HFF-Myc (cell line): ENCODE data around the gene CYP27A1.
A peak's percentile ranks its signal among the peaks of the same experiment; 100 is the strongest.

Experiments
- DNase-seq: peaks from one replicate; pipeline ENCODE4 v3.0.0-alpha.2; 2011; ENCODE audit warnings: low read depth; ENCODE audit errors: extremely low read depth
- H3K4me3 ChIP-seq: replicated peaks from 2 replicates; pipeline ENCODE4 v1.5.1; 2011; ENCODE audit warnings: low read depth, mild to moderate bottlenecking, control low read depth, low read length
- CTCF ChIP-seq: IDR thresholded peaks from 2 replicates; pipeline ENCODE4 v1.5.1; 2012; ENCODE audit warnings: mild to moderate bottlenecking, low read depth, low read length, control low read depth; ENCODE audit errors: missing control alignments

CYP27A1 gene

GRCh38 chr2:218851286-218851685 is 69.3 kb downstream of the CYP27A1 start:
- no peak for DNase-seq
- H3K4me3 ChIP-seq = no peak overlapping the region
- no peak for TF ChIP-seq CTCF

DNA sequence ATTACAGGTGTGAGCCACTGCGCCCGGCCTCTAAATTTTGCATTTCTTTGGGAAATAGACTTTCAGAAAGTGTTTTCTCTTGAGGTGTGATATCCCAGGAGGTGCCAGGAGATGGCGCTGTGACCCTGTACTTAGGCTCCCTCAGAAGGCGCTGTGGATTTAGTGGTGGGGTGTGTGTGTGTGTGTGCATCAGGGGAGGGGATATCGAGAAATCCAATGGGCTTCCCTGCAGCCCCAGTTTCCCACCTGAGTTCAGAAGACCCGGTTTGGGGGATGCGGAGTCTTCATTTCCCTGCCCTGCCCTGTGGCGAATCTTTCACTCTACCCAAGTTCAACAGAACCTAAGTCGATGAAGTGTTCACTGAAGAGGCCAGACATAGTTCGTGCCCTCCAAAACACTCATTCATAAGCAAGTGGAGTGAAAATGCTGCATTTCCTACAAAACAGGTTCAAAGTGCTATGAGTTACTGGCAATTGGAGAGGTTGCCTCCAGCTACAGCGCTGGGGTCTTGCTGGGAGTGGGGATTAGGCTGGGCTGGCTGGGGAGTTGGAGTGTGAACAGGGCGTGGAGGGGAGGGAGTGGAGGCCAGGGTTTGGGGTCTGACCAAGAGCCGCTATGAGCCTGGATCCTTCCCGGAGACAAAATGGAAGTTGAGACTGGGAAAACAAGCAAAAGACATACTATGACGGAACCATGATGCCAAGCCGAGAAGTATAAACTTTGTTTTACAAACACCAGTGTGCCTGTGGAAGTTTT is 71.1 kb downstream of the CYP27A1 start:
- H3K4me3 ChIP-seq = no peak overlapping the region
- no peak for DNase-seq
- TF ChIP-seq CTCF = peak; percentile 82

GRCh38 chr2:218853766-218854165 is 71.8 kb downstream of the CYP27A1 start:
- DNase-seq = no peak
- no peak overlapping the region for H3K4me3 ChIP-seq
- TF ChIP-seq CTCF = no peak

DNA sequence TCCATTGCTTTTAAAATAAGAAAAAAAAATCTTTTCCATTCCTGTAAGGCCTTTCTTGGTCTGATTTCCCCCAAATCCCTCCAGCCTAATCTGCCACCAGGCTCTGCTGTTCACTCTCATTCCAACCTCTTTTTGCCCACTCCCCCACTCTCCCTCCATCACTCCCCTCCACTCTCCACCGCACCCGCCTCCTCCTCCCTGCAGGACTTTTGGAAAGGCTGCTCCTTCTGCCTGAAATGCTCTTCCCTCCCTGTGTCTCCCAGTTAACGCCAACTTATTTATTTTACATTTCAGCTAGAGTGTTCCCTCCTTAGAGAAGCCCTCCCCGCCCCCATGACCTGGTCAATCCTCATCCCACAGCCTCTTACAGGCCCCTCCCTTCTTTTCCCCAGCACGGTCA is 72.9 kb downstream of the CYP27A1 start:
- TF ChIP-seq CTCF = no peak
- H3K4me3 ChIP-seq = no peak overlapping the region
- DNase-seq = no peak

GRCh38 chr2:218855305-218856166 is 73.6 kb downstream of the CYP27A1 start:
- H3K4me3 ChIP-seq = no peak overlapping the region
- no peak for DNase-seq
- no peak for TF ChIP-seq CTCF

DNA sequence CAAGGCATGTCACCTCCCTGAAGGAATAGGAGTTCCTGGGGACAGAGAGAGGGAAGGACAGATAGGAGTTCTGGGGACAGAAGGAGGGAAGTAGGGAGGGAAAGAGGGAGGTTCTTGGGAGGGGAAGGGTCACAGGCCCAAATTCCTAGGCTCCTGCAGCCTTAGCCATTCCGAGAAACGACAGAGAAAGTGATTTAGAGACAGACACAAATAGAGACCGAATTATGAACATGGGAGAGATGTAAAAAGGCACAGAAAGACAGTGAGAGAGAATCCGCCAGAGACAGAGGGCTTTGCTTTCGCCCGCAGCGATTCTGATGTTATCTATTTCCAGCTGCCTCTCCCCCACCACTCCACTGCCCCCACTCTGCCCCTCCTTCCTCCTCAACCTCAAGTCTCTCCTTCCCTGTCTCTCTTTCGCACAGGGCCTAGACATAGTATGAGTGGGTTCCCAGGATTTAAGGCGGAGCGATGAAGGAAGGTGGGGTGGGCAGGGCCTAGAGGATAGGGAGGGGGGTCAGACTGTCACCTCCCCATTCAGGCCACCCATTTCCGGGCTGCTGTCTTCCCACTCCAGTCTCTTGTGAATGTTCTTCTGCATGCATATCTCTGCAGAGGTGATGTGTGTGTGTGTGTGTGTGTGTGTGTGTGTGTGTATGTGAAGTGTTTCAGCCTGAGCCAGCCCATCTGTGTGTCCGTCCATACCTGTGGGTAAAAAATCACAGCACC is 74.4 kb downstream of the CYP27A1 start:
- DNase-seq = no peak
- H3K4me3 ChIP-seq = no peak overlapping the region
- no peak for TF ChIP-seq CTCF
